Measurements from ENCODE around the gene IFT122.

IFT122 gene

DNA sequence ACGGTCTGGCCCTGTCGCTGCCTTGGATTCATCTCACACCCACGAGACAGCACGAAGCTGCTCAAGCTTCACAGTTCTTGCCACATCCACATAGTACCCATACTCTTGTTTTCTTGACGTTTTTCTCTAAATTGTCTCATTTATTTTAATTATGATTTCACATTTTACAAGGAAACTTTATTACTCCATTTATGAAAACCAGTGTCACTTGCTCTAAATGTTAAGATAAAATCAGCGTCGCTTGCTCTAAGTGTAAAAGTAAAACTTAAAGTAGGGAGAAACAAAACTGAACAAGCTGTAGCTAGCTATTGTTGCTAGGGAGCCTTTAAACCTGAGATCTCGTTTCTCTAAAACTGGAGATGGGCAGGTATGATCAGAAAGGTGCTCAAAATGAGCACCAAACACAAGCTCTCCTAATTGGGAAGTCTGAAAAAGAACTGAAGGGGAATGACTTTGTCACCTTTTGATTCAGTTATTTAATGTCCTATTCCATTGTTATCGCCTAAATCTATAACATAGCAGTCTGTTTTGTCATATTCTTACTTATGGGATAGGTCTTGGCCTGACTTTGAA, 680 bp downstream of the IFT122 start:
- DNase-seq = no peak

DNA sequence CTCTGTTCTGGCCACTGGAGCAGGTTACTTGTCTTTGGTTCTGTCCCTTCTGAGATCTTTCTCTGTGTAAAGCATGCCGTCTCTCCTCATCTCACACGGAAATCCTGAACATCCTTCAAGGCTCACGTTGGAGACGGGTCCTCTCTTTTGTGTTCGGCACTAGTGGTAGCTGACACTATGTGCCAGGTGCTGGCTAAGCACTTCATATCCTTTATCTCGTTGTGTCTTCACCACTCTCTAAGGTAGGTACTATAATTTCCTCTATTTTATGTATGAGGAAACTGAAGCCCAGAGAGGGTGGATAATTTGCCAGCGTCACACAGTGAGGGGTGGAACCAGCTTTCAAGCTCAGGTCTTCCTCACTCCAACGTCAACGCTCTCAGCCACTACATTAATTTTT, 1.2 kb downstream of the IFT122 start:
- no peak for DNase-seq

DNA sequence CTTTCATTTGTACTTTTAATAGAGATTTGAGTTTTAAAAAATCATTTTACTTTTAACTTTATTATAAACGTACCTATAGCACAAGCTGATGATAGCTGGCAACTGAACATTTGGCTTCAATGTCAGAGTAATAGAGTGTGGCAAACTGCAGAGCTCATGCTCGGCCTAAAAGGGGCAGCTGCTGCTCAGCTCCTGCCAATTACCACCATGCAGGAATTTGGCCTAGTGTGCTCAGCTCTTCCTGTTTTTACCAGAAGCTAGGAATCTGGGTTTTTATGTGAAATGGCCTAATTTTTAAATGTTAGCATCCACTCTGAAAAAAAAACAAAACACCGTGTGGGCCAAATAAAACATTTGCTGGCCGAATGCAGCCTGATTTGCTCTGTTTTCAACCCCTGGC, 1.8 kb downstream of the IFT122 start:
- DNase-seq = no peak

DNA sequence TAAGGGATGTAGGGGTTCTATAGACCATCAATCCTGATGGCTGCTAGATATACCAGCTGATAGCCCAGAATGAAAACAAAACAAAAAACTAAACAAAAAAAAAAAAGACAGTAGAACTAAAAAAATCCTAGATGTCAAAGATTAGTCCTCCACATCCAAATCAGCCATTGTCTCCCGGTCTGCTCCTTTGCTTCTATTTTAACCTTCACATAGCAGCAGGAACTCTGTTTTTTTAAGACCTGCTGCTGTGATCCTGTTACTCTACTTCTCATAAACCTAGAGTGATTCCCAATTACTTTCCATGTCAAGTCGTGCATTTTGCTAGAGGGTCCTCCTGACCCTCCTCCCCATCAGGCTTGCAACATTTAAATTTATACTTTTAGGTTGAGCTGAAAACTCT, 2.5 kb downstream of the IFT122 start:
- DNase-seq = no peak

DNA sequence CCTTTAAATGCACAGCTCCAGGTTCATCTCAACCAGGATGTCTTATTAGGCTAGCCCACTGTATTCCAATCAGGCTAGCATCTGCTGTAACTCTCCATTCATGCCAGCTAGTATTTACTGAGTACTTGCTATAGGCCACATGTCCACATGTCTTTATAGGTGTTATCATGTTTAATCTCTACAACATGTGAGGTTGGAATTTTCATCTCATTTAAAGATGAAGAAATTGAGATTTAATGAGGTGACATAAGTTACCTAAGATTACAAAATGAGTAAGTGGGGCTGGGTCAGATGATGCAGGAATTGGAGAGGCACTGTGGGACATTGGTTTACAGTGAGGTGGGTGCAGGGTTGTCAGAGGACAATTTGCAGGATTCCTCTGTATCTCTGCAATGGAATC, 2.9 kb downstream of the IFT122 start:
- DNase-seq = no peak

DNA sequence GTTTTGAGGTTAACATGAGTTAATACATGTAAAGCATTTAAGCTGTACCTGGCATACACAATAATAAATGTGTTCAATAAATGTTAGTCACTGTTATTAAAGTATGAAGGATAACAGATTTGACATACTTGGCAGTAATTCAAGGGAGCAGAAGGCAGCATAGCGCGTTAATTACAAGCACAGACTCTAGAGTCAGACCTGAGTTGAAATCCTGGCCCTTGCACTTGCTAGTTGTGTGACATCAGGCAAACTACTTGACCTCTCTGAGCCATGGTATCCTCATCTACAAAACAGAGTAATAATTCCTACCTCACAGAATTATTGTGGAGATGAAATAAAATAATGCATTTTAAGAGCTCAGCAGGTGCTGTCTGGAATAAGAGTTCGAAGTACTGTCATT, 5.4 kb downstream of the IFT122 start:
- DNase-seq = no peak

DNA sequence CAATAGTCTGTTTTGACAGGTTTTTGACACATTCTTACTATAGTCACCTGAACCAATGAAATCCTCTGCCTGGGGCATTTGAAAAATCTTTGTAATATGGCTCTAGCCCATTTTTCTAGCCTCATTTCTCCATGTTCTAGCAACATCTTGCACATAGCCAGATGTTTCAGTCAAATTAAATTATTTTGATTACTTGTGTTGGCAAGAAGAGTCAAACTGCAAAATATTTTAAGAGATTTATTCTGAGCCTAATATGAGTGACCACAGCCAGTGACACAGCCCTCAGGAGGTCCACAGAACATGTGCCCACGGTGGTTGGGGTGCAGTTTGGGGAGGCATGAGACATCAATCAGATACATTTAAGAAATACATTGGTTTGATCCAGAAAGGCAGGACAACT, 6.9 kb downstream of the IFT122 start:
- DNase-seq = no peak

DNA sequence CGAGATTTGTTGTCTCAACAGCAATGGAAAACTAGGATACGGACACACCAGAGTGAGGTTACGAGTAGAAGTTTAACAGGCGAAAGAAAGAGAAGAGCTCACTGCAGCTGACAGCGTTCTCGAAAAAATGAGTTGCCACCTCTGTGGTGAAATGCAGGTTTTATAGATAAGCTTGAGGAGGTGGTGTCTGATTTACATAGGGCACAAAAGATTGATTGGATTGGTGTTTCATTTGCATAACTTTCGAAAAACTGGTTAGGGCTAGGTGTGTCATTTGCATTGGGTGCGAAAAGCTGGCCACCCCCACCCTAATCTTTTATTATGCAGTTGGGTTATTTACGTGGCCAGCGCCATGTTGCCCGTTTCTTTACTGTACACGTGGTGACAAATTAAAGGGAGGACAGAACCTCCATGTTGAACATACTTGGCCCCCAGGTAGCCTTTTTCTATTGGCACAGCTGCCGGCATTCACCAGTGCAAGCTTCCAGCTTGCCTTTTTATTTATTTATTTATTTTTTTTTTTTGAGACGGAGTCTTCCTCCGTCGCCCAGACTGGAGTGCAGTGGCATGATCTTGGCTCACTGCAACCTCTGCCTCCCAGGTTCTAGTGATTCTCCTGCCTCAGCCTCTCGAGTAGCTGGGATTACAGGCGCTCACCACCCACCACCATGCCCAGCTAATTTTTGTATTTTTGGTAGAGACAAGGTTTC, 8.3 kb downstream of the IFT122 start:
- DNase-seq = no peak

DNA sequence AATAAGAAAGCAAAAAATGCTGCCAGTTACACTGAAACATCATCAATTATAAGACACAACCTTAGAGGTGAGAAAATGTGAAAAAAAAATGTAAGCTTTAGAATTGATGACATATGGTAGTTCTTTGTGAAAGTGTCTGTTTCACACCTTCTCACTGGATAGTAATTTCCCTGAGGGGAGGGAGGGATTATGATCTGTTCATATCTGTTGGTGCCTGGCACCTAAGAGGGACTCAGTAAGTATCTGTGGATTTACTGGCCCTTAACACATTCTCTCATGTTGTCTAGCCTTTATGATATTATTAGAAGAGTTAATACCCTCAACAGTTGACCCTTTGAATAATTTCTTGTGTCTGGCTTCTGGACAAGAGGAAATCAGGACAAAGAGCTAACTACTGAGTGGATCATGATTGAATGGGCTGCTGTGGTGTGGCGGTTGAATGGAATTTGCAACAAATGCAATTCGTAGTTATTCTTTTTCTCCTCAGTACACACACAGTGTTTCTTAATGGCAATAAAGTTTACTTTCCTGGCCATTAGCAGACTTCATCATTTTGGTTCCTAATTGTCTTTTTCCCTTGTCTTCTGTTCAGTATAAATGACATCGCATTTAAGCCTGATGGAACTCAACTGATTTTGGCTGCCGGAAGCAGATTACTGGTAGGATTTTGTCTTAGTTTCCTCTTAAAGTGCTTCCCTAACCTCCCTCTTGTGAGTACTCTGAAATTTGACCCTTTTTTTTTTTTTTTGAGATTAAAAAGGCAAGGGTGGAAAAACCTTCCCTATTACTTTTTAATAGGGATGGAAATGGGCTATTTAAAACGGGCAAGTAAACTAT, 9.5 kb downstream of the IFT122 start:
- no peak for DNase-seq

DNA sequence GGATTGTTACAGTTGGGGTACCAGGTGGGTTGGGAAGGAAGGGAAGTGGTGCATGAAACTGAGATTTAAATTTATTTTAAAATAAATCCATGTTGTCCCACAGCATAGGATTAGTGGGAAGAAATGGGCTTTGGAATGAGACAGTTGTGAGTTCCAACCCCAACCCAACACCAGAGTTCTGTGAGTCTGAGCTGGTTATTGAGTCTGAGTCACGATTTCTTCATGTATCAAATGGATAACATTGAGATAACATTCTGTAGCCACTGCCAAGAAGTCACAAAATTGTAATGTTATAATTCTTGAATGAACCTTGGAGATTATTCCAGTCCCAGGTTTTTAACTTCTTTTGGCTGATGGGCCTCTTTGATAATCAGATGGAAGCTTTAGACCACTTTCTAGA, 13.7 kb downstream of the IFT122 start:
- no peak for DNase-seq

DNA sequence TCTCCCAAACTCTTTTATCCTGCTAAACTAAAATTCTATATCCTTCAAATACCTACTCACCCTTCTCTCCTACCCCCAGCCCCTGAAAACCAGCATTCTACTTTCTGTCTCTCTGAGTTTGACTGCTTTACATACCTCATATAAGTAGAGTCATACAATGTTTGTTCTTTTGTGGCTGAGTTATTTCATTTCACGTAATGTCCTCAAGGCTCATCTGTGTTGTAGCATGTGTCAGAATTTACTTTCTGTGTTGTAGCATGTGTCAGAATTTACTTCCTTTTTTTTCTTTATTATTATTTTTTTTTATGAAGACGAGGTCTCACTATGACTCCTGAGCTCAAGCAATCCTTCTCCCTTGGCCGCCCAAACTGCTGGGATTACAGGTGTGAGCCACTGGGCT, 20.1 kb downstream of the IFT122 start:
- no peak for DNase-seq

DNA sequence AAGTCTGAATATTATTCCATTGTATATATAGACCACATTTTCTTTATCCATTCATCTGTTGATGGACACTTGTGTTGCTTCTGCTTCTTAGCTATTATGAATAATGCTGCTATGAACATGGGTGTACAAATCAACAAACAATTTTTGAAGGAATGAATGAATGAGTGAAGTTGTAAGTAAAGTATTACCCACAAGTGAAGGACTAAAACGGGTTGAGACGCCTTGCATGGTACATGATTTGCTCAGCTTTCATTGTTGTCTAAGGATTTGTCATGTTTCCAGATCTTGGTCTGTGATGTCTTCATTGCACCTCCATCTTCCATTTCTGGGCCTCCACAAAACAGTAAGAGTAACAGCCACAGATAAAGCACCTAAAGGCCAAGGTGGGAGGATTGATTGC, 20.5 kb downstream of the IFT122 start:
- DNase-seq = no peak

DNA sequence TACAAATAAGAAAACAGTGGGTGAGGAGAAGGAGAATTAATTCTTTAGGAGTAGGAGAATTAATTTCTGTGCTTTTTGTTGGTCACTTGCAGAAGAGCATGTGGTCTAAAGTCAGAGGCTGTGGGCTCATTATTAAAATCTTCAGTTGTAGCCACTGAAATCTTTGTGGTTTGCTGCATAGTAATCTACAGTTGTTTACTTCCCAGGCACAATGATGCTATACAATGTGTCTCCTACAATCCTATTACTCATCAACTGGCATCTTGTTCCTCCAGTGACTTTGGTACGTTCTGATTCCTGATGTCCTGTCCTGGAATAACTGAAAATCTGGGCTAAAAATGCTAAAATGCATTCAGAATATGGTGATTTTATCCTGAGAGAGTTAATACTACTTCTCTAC, 21.0 kb downstream of the IFT122 start:
- no peak for DNase-seq

DNA sequence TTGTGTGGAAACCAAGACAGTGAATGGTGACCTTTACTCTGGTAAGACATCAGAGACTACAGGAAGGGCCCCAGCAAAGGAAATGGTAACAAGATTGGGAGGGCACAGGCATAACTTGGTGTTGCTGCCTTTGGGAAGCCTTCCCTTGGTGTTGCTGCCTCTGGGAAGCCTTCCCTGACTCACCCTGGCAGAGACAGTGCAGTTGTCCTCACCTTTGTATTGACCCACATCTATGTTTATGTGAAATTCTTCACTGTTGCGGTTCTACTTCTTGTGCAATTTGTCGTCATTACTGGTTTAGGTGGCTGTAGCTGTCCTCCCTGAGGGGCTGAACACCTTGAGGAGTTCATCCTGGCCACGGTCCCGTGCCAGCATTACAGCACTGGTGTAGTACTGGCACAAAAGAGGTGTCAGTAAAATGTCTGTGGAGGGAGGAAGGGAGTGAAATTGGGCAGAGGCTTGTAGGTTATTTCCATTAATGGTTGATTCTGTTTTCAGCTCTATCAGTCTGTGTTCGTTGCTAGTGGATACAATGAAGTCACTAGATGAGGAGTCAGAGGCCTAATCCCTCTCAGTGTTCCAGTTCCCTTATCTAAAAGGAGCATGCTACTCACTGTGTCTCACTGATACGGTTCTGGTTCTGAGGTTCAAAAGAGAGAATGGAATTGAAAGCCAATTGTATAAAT, 21.6 kb downstream of the IFT122 start:
- no peak for DNase-seq

DNA sequence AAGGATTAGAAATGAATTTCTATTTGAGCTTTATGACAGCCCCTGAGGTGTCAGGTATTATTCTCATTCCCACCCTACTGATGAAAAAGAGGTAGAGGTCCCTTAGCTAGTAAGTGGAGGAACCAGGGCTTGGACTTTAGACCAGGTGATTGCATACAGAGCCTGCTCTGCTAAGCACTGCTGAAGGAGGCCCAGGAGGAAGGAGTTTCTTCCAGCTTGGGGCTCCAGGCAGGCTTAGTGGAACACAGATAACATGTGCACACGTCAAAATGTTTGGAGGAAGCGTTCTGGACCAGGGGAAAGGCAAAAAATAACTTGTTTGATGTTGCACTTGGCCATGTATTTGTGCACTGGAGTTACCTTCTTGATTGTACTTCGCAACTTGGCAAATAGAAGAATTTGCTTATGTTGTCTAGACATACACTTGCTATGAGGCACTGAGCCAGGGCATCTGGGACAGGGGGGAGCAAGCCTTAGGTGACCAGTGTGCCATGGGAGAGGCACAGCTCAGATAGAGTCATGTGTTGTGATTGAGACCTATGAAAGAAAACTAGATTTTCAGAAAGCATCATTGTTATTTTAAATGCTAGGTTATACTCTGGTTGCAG, 22.4 kb downstream of the IFT122 start:
- no peak for DNase-seq

DNA sequence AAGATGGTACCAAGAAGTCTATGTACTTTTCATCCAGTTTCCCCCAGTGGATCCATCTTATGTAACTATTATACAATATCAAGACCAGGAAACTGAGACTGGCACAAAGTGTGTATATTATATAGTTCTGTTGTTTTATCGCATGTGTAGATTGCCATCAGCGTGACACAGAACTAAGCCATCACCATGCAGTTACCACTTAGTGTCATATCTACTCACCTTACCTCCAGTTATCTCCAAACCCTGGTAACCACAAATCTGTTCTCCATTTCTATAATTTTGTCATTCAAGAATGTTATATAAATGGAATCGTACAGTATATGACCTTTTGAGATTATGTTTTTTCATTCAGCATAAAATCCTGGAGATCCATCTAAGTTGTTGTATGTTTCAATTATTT, 23.1 kb downstream of the IFT122 start:
- no peak for DNase-seq

DNA sequence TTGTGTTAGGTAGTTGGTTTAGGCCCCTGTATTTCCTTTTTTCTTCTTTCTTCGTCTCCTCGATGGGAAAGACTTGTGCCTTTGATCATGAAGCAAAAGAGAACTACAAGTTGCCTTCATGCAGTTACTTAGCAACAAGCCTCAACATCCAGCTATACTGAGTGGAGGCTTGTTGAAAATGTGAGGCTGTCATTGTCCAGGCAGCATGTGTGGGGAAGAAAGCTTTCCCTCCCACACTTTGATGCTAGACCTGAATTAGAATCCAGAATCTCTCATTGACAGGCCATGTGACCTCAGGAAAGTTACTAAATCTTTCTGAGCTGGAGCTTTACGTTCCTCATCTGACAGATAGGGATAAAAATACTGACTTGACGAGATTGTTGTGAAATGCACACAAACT, 23.7 kb downstream of the IFT122 start:
- DNase-seq = no peak

DNA sequence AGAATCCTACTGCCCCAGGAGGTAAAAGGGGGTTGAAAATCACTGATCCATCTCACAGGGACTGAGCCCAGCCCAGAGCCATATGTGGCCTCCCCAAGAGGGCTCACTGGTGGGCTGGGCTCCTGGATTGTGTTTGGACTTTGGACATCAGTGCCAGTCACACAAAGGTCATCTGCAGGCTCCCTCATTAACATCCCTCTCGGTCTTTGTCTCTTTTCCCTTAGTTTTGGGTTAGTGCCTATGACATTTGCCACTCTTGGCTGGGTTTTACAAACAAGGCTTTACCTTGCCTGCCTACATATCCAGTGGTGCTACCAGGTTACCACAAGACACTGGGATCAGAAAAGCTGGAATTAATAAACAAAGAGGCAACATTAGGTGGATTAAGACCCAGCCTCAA, 27.9 kb downstream of the IFT122 start:
- DNase-seq = no peak

DNA sequence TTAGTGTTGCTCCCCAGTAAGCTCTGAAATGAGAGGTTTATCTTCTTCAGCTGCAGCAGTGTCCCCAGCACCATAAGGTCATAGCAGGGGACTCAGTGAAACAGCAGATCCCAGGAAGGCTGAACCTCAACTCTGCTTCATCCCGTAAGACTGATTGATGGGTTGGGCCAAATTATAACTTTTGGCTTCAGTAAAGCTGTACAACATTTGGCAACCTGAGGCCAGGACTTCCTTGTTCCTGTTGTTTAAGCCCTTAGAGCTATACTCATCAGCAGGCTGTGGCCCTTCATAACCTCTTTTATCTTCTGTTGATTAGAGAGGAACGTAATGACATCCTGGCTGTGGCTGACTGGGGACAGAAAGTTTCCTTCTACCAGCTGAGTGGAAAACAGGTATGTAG, 29.0 kb downstream of the IFT122 start:
- DNase-seq = no peak

DNA sequence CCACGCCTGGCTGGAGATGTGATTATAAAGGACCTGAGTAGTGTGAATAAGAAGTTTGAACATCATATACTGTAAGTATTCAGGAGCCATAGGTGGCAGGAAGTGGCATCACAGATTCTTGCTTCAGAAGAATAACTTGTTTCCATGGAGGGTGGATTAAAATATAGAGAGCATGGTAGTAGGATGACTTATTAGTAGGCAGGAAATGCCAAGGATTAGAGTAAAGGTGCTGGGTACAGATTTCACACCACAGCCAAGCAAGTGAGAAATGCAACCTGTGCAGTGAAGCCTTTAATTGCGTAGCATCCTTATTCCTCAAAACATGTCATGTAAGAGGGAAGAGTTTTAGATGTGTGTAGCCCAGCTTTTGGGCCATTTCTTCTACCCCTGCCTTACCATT, 30.8 kb downstream of the IFT122 start:
- DNase-seq = no peak

DNA sequence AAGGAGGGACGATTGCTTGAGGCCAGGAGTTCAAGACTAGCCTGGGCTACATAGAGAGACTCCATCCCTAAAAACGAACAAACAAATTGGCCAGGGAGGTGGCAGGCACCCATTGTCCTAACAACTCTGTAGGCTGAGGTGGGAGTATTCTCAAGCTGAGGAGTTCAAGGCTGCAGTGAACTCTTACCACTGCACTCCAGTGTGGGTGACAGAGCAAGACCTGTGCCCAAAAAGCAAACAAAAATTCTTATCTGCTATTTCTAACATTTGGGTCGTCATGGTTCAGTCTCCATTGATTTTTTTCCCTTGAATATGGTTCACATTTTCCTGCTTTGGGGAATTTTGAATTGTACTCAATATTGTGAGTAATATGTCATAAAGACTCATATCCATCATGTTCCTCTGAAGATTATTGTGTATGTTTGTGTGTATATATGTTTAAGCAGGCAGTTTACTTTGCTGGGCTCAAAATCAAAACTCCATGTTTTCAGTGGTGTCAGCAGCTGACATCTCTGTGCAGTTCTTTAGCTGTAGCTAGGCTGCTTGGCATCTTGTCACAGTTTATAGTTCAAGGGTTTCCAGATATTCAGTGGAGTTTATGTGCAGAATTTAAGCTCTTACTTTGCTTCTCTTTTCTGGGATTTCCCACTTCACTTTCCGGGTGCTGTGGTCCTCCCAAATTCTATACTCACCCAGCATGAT, 33.2 kb downstream of the IFT122 start:
- DNase-seq = no peak

DNA sequence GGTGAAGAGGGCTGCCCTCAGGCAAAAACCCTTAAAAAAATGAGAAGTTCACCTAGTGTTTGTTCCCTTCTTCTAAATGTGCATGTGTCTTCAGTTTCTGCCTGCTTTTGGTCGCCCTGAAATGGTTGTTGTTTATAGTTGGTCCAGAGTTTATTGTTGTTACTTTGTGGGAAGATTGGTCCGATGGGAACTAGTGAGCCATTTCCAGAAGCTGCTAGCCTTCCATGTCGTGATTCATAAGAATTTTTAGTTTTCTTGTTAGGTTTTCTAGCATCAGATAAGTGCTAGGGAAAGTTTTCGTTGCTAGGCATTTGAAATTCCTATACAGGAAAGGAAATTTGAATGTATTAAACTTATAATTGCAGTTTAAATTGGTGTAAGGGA, 33.7 kb downstream of the IFT122 start:
- DNase-seq = no peak

Measured in NCI-H1436 (cell line).